HG03571 (cell line): ENCODE measurements around the gene BMP2K.
A peak's percentile ranks its signal among the peaks of the same experiment; 100 is the strongest.
"Not testable (repeated sequence)": the region's sequence is repeated elsewhere in the genome, so short reads cannot be mapped to it uniquely, and the experiment has no call there.

Experiments
- ATAC-seq: cut with Tn5 transposase; IDR thresholded peaks from one replicate; pipeline ENCODE4 v1.9.1; 2021; ENCODE audit not compliant: unreplicated experiment

Gene BMP2K

DNA sequence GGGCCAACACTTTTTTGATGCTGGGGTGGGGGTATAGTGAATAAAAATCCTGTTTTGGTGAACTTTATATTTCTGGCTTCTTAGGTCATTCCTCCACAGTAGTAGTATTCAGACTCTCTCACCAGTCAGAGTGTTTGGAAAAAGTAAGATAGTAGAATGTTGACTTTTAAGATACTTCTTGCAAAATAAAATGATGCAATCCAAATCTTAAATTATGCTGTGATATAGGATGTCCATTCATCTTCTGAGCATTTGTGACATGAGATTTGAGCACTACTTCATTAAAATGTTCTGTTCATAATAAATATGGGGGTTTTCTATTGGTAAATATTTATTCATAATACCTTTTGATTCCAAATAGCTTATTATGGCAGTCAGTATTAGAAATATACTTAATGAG, 70.1 kb downstream of the BMP2K start:
- ATAC-seq, result no peak

DNA sequence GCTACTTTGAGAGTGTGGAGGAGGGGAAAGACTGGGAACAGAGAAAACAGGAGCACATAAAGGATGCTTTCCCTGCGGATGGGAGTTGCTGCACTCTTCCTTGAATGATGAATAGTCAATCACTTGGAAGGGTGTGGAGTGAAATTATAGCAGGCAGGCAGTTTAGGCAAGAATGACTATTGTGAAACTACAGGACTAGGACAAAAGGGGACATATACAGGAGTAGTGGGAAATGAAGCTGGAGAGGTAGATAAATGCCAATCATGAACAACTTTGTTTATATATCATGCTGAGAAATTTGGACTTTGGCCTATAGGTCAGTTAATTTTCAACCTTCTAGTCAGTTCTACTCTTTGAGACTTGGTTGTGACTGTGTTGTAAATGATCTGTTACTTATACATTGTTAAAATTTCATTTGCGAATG, 86.2 kb downstream of the BMP2K start:
- no peak for ATAC-seq

DNA sequence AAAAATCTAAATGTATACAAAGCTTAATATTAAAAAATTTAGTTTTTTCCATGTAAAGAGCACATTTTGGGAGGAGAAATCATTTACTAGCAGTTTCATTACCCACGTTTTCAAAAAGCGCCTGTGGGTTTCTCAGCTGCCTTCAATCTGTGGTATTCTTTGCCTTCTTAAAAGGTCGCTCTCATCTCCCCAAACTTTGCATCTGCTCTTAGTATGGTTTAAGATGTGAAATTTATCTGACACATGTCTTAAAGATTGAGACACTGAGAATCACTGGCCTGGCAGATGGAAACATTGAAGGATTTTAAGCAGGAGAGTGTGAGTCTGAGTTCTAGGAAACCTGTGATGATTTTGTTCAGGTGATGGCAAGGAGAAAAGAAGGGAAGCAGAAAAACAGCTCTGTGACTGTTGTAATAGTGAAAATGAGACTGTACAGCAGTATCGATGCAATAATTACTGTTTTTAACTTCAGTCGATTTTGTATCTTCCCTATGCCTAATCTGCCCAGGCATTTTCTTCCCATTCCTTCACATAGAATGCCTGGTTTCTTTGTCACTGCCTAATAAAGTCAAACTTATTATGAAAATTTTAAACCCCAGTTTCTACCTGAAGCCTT, 87.2 kb downstream of the BMP2K start:
- ATAC-seq, result peak; percentile 65

DNA sequence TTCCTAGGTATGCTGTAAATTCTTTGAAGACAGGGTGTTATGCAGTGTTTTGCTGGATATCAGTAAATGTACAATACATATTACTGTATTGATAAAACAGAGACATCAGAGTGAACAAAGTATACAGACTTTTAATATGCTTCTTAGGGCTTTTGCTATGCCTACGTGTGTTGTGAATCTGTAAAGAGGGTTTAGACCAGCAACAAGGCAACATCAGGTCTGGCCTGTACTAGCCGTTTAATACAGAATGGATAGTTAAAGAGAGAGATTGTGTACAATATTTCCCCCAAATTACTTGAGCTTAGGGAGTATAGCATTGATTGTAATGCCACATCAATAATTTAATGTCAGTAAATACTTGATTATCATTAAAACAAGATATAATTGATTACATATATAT, 87.8 kb downstream of the BMP2K start:
- no peak for ATAC-seq

DNA sequence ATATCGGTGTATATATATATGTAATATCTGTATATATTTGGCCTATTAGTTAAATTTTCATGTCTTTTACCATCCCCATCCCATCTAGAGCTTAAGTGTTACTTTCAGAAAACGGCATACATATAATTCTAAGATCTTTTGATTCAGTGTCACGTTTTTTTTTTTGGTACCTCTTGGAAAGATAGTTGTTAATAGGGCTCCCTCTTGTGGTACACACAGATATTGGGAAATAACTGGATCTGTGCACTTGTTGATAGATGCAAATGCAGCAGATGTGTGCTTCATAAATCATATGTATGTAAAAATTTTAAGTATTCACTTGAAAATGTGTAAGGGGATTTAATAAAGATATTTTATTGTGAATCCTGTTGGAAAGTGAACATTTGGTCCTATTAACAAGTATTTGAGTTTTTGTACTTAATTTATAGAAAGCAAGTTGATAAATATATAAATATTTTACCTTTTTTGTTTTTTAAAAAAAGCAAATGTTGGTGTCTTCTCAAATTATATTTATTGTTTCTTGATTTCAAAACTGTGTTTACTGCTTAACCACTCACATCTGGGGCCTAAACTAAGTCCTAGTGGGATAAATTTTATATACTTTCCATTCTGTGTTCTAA, 88.4 kb downstream of the BMP2K start:
- ATAC-seq, result no peak

DNA sequence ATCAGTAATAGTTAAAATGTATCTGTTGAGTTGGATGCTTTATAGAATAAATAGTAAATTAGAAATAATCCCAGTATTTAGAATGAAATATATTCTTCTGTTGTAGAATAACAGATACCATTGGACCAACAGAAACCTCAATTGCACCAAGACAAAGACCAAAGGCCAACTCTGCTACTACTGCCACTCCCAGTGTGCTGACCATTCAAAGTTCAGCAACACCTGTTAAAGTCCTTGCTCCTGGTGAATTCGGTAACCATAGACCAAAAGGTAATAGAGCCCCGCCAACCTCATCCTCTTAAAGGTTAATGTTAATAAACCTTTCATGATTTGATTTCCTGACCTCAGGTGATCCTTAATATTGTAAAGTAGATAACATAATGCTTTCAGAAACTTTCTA, 89.3 kb downstream of the BMP2K start:
- ATAC-seq, result no peak

DNA sequence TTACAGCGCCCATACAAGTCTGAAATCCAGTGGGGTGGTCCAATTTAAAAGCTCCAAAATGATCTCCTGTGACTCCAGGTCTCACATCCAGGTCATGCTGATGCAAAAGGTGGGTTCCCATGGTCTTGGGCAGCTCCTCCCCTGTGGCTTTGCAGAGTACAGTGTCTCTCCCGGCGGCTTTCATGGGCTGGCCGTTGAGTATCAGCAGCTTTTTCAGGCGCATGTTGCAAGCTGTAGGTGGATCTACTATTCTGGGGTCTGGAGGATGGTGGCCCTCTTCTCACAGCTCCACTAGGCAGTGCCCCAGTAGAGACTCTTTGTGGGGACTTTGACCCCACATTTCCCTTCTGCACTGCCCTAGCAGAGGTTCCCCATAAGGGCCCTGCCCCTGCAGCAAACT, 92.6 kb downstream of the BMP2K start:
- ATAC-seq, result not testable (repeated sequence)

DNA sequence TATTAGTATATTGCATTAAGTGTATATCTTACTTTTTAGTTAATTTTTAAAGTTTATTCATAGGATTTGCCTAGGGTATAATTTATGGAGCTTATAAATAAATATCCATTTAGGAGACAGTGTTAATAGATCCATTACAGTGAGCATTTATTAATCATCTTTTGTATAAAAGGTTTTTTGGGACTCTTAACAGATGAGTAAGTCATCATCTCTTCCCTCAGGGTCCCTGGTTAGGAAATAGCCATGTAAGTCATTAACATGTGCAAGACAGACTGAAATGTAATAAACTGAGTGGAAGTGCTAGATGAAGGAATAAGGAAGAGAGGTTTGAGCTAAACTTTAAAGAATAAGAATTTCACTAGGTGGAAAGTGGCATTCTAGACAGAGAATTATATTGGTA, 93.9 kb downstream of the BMP2K start:
- no peak for ATAC-seq

DNA sequence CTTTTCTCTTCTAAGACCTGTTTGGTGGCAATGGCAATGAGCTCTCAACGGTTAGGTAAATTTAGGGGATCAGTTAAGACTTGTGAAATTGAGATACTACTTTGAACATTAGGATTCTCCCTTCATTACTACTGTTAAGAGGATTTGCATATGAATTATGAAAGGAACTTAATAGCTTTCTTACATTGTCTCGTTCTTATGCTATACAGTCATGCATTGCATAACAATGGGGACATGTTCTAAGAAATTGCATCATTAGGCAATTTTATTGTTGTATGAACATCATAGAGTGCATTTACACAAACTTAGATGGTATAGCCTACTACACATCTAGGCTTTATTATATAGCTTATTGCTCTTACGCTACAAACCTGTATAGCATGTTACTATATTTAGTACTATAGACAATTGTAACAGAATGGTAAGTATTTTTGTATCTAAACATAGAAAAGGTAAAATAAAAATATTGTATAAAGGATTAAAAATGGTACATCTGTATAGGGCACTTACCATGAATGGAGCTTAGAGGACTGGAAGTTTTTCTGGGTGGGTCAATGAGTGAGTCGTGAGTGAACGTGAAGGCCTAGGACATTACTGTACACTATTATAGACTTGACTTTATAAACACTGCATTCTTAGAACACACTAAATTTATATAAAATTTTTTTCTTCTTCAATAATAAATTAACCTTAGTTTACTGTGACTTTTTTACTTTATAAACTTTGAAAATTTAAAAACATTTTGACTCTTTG, 100.6 kb downstream of the BMP2K start:
- no peak for ATAC-seq

DNA sequence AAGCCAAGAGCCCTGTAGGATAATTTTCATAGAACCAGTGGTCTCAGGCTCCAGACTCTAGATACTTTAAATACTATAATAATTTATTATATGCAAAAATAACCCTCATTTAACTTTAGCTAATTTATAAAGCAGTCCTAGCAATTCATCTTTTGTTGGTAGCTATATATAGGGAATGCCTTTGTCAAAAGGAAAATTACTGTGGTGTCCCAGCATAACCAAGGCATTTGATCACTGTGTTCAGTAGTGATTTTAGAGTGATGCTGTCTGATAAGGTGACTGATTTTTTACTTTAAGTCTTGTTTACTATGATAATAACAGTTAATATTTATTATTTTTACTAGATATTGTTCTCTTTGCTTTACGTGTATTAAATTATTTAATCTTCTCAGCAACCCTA, 101.9 kb downstream of the BMP2K start:
- no peak for ATAC-seq

DNA sequence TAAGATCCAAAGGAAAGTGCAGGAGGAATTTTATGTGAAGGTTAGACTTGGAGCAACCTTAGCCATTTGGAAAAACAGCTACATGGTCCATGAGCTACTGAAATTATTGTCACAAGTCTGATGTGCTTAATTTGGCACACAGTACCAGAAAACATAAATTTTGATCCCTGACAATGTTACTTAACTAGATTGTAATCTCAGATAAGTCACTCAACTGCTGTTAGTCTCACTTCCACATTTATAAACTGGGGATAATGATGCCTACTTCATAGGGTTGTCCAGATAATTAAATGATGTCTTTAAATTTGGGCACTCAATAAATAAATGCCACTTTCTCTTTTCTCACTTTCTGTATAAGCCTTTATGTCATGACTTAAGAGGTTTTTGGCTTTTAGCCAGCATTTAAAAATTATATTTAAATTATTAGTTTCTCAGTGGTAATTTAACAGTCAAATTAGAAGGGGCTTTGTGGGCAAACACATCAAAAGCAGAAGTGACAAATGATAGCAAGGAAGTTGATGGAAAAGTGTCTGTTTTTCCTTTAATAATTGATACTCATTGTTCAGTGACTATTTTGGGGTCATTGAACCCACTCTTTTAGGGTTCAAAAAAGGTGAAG, 104.8 kb downstream of the BMP2K start:
- no peak for ATAC-seq

DNA sequence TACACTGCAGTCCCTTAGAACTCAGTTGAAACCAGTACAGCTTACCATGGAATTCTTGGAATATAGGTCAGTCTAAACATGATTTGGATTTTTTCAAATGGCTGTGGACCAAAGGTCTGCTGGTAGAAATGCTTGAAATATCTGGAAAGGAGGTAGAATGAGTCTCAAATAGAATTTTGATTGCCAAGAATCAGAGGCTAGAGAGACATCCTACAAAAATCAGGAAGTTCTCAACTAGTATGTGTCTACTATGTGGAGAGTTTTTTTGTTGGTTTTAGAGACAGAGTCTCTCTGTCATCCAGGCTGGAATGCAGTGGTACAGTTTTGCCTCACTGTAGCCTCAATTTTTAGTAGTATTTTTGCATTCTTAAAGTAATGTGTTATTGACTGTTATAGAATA, 109.4 kb downstream of the BMP2K start:
- ATAC-seq, result no peak

DNA sequence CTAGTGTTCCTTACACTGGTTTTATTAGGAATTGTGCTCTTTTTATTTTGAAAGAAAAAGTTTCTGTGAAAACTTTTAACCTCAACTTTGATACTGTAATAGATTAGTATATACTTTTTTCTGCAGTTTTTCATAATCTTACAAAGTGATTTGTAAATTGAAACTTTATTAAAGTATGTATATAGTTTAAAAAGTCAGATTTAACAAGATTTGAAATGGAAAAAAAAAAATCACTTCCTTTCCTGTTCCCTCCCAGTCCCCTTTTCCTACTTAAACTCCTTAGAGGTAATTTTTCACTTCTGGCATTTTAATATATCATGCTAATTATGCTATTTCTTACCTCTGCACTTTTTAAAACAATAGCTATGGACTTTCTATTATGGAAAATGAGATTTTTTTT, 113.8 kb downstream of the BMP2K start:
- ATAC-seq, result no peak

DNA sequence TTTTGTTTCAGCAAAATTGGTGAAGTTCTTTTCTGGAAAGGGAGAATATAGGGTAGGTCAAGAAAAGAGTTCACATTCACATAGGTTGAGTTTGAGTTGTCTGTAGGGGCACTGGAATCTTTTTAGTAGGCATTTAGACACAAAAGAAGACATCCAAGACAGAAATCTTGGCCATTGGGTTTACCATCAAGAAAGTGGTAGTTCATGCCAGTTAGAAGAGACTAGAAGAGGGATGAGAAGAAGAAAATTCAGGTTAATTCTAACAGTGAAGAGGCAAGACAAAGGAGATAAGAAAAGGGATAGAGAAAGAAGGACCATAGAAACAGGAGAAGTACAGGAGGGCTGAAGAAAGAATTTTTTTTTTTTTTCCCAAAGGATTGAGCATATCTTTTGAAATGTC, 123.2 kb downstream of the BMP2K start:
- ATAC-seq, result no peak

DNA sequence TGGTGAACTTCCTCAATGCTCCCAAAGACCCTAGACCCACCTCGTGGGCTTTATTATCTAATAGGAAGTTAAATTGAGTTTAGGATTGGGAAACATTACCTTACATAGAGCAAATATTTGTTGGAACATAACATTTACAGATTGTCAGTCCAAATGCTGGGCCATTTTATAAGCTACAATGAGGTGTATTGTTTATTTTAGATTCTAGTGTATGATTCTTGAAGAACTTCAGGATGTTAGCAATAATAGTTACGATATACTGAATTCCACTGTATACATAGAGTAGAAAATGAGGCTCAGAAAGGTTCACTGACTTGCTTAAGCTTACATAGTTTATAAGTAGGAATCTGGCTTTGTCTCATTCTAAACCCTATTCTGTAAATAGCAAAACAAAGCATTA, 125.7 kb downstream of the BMP2K start:
- no peak for ATAC-seq

DNA sequence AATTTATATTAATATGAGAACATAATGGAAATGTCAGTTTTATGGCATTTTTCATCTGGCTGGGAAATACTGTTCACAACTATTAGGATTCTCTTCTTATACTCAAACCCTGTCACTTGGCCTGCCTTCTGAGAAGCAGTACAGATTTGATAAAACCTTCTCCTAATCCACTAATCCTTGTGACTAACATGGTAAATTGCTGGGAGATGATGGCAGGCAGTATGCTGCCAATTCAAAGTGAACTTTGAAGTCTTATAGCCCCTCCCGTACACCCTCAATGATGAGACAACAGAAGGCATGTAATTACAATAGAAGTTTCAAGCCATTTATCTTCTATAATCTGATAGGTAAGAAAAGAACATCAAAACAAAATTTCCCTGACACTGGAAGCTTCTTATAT, 126.1 kb downstream of the BMP2K start:
- no peak for ATAC-seq

DNA sequence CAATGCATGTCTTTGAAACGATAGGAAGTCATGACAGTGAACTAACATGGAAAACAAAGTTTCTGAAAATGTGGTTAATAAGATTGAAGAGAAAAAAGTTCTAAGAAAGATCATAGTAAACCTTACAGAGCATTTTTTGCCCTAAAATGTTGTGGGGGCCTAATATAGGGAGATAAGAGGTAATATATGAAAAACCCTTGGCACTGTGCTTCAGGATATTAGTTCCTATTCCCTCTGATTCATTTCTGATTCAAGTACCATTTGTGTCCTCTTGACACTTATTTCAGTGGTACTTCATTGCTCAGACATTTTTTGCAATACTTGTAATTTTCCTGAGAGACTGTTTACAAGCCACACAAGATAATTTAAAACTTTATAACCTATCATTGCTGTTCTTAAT, 128.0 kb downstream of the BMP2K start:
- ATAC-seq, result no peak

DNA sequence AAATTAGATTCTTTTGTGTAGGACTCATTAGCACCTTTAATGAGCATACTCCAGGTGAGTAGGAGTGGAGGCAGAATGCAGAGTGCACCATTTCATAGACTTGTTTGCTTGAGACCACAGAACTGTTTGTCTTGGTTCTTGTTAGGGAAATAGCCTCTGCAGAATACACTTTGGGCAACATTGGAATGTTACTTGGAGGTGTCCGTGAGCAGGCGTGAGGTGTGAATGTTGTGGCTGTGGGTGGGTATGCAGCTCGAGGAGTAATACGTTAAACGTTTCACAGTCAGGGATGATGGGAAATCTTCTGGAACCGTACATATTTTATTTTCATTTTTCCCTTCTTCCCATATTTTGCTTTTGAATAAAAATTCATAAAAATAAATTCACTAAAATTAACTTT, 131.5 kb downstream of the BMP2K start:
- no peak for ATAC-seq

DNA sequence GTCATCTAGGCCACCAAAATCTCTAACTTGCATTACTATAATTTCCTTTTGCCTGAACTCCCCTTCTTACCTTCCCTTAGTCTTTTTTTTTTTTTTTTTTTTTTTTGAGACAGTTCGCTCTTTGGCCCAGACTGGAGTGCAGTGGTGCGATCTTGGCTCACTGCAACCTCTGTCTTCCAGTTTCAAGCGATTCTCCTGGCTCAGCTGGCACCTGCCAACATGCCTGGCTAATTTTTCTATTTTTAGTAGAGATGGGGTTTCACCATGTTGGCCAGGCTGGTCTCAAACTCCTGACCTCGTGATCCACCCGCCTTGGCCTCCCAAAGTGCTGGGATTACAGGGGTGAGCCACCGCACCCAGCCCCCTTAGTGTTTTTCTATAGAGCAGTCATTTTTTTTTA, 132.8 kb downstream of the BMP2K start:
- ATAC-seq, result not testable (repeated sequence)

DNA sequence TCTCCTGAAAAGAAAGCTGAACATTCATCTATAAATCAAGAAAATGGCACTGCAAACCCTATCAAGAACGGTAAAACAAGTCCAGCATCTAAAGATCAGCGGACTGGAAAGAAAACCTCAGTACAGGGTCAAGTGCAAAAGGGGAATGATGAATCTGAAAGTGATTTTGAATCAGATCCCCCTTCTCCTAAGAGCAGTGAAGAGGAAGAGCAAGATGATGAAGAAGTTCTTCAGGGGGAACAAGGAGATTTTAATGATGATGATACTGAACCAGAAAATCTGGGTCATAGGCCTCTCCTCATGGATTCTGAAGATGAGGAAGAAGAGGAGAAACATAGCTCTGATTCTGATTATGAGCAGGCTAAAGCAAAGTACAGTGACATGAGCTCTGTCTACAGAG, 134.5 kb downstream of the BMP2K start:
- no peak for ATAC-seq

DNA sequence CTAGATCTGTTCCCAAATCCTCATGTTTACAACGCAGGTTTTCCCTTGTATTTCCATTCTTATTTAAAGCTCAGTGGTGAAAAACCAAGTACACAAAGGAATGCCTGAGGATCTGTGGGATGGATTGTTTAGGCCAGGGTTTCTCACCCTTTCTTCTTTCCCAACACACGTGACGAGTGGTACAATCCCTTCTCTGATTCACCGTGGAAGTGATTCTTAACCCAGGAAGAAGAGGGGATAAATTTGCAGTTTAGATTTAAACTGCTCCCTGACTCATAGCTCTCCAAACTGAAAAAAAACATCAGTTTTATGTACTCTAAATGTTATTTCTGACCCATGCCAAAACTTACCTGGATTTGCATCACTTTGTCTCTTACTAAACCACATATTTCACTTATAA, 146.1 kb downstream of the BMP2K start:
- no peak for ATAC-seq
